ENCODE data around the gene DUSP9. TPM values are rescaled to one million over a fixed set of nuclear protein-coding genes. Genes with fewer than 3 reads are reported as not detected.

Gene DUSP9
- total RNA-seq, 1 experiment from 2014 or later: 10.7 TPM

DNA sequence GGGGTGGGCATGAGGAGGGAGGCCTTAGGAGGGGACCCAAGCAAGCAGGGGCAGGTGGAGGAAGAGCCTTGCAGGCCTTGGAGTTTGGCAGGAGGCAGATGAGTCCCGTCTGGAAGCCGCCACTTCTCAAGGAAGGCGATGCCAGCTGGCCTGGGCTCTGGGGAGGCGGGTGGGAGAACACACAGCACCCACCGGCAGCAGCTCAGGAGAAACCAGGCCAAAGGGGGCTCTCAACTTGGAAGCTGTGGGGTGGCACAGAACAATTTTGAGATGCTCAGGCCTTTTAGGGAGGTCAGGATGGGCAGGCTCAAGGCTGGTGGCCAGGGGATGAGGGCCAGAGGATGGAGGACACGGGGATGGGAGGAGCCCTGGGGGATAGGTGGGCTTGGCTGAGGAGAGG, 11.6 kb upstream of the DUSP9 start:
- Histone ChIP-seq H3K4me1 (ENCODE audit: insufficient read depth, low read length) (no peaks in the 10 kb centered on the region), H4K20me1 (ENCODE audit: low read length) (no peaks in the 10 kb centered on the region), H2AFZ (ENCODE audit: low read length) (no peak overlapping the region), H3K27ac (ENCODE audit: low read length) (no peak overlapping the region), H3K9me3 (ENCODE audit: low read length) (no peaks in the 10 kb centered on the region), H3K27me3 (ENCODE audit: low read length) (no peaks in the 10 kb centered on the region; the same call in 1 of the 2 replicates), H3F3A (ENCODE audit: low read length, unreplicated experiment) (no peaks in the 10 kb centered on the region), H3K79me2 (ENCODE audit: low read length) (no peaks in the 10 kb centered on the region), H3K9ac (ENCODE audit: low read length) (no peak overlapping the region), H3K4me3 (ENCODE audit: low read length) (no peak overlapping the region), H3K4me2 (ENCODE audit: low read length) (no peak overlapping the region), H3K36me3 (ENCODE audit: low read depth, low read length) (no peaks in the 10 kb centered on the region), H3K9me2 (replicated peaks; ENCODE audit: low read length) (no peaks in the 10 kb centered on the region)
- ChIA-PET POLR2A (ENCODE audit: unreplicated experiment) (no interaction called here), CTCF (no interaction called here)
- ATAC-seq: no peak
- no peak for TF ChIP-seq EZH2 (IDR thresholded peaks at IDR 0.05; ENCODE audit: low read length, unreplicated experiment)
- TF ChIP-seq, protein P1, sequence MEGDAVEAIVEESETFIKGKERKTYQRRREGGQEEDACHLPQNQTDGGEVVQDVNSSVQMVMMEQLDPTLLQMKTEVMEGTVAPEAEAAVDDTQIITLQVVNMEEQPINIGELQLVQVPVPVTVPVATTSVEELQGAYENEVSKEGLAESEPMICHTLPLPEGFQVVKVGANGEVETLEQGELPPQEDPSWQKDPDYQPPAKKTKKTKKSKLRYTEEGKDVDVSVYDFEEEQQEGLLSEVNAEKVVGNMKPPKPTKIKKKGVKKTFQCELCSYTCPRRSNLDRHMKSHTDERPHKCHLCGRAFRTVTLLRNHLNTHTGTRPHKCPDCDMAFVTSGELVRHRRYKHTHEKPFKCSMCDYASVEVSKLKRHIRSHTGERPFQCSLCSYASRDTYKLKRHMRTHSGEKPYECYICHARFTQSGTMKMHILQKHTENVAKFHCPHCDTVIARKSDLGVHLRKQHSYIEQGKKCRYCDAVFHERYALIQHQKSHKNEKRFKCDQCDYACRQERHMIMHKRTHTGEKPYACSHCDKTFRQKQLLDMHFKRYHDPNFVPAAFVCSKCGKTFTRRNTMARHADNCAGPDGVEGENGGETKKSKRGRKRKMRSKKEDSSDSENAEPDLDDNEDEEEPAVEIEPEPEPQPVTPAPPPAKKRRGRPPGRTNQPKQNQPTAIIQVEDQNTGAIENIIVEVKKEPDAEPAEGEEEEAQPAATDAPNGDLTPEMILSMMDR (conservative IDR thresholded peaks at IDR 0.05; ENCODE audit: low read depth, low read length): no peak
- TF ChIP-seq EZH2phosphoT487 (IDR thresholded peaks at IDR 0.05; ENCODE audit: borderline replicate concordance, low read length): no peak
- intact Hi-C loops (cut with micrococcal nuclease): no loop called here
- no TSS peak for BruUV-seq (replicated peaks)
- no peak for DNase-seq

DNA sequence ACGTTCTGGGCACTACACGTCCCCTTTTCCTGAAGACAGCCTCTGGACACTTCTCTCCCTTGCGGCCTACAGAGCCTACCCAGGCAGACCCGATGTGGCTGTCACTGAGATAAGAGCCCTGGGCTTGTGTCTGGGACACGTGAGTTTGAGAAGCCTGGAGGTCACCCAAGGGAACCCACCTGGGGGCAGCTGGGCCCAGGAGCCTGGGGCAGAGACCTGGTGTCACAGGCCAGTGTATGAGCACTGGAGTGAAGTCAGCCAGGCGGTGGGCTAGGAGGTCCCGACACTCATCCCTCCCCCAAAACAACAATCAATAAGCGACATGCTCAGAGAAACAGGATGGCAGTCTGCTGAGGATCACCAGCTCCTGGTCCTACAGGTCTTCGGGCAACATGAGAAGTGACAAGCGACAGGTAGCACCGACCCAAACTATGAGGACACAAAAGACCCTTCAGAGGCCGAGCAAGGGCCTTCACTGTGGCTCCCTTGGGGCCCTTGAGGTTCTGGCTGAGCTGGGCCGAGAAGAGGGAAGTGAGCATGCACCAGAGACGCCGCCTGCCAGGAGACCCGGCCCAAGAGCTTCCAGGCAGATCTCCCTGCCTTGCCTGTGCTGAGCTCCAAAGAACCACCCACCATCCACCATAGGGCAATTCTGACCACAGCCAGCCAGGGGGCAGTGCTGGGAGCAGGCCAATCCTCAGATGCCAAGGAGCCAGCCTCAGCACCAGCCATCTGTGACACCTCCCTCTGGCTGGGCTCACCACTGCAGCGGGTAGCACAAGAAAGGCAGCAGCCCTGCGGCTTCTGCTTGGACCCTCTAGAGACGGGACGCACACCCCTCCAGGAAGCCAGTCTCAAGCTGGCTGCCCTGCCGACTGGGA, 11.0 kb upstream of the DUSP9 start:
- no peaks in the 10 kb centered on the region for H3K9me3 ChIP-seq (ENCODE audit: low read length)
- no peaks in the 10 kb centered on the region; the same call in 1 of the 2 replicates for H3K27me3 ChIP-seq (ENCODE audit: low read length)
- intact Hi-C loops (cut with micrococcal nuclease): no loop called here
- no peak for TF ChIP-seq EZH2 (IDR thresholded peaks at IDR 0.05; ENCODE audit: low read length, unreplicated experiment)
- TF ChIP-seq, protein P1 (conservative IDR thresholded peaks at IDR 0.05; ENCODE audit: low read depth, low read length): peak; percentile 52; the same call in 1 of the 2 replicates
- H3K9ac ChIP-seq (ENCODE audit: low read length): no peak overlapping the region
- no peaks in the 10 kb centered on the region for H3K79me2 ChIP-seq (ENCODE audit: low read length)
- no TSS peak for BruUV-seq (replicated peaks)
- H3K9me2 ChIP-seq (replicated peaks; ENCODE audit: low read length): no peaks in the 10 kb centered on the region
- no peaks in the 10 kb centered on the region for H3F3A ChIP-seq (ENCODE audit: low read length, unreplicated experiment)
- no peak overlapping the region for H3K4me3 ChIP-seq (ENCODE audit: low read length)
- H3K4me1 ChIP-seq (ENCODE audit: insufficient read depth, low read length): no peaks in the 10 kb centered on the region
- ChIA-PET CTCF (no interaction called here), POLR2A (ENCODE audit: unreplicated experiment) (no interaction called here)
- no peak overlapping the region for H2AFZ ChIP-seq (ENCODE audit: low read length)
- H3K27ac ChIP-seq (ENCODE audit: low read length): no peak overlapping the region
- no peak overlapping the region for H3K4me2 ChIP-seq (ENCODE audit: low read length)
- H4K20me1 ChIP-seq (ENCODE audit: low read length): no peaks in the 10 kb centered on the region
- H3K36me3 ChIP-seq (ENCODE audit: low read depth, low read length): no peaks in the 10 kb centered on the region
- ATAC-seq: peak; percentile 71
- peak; percentile 44 for DNase-seq

DNA sequence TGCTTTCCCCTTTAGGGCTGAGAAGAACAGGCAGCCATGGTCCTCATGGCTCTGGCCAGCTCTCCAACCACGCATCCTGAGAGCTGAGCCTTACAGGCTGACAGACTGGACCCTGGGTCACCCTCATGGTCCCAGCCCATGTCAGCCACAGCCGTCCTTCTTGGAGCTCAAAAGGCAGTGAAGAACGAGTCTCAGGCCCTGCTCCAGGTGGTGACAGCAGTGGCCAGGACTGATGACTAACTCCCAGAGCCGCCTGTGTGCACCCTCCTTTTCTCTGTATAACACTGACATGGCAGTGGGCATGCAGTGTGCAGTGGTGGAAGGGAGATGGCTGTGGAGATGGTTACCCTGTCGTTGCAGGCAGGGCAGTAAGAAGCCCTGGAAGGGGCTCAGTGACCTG, 10.3 kb upstream of the DUSP9 start:
- Histone ChIP-seq H3K4me3 (ENCODE audit: low read length) (no peak overlapping the region), H3K27me3 (ENCODE audit: low read length) (no peaks in the 10 kb centered on the region; the same call in 1 of the 2 replicates), H3F3A (ENCODE audit: low read length, unreplicated experiment) (no peaks in the 10 kb centered on the region), H3K9ac (ENCODE audit: low read length) (no peak overlapping the region), H3K79me2 (ENCODE audit: low read length) (no peaks in the 10 kb centered on the region), H3K9me3 (ENCODE audit: low read length) (no peaks in the 10 kb centered on the region), H3K9me2 (replicated peaks; ENCODE audit: low read length) (no peaks in the 10 kb centered on the region), H3K4me2 (ENCODE audit: low read length) (no peak overlapping the region), H3K4me1 (ENCODE audit: insufficient read depth, low read length) (no peaks in the 10 kb centered on the region), H2AFZ (ENCODE audit: low read length) (no peak overlapping the region), H3K27ac (ENCODE audit: low read length) (no peak overlapping the region), H3K36me3 (ENCODE audit: low read depth, low read length) (no peaks in the 10 kb centered on the region), H4K20me1 (ENCODE audit: low read length) (no peaks in the 10 kb centered on the region)
- TF ChIP-seq EZH2phosphoT487 (IDR thresholded peaks at IDR 0.05; ENCODE audit: borderline replicate concordance, low read length) (no peak), EZH2 (IDR thresholded peaks at IDR 0.05; ENCODE audit: low read length, unreplicated experiment) (no peak)
- TF ChIP-seq, protein P1 (conservative IDR thresholded peaks at IDR 0.05; ENCODE audit: low read depth, low read length): no peak
- no TSS peak for BruUV-seq (replicated peaks)
- ChIA-PET POLR2A (ENCODE audit: unreplicated experiment) (no interaction called here), CTCF (no interaction called here)
- no peak for DNase-seq
- intact Hi-C loops (cut with micrococcal nuclease): no loop called here
- 0 out of 2 replicates have a peak, but pooled peaks have one; percentile 24 for ATAC-seq
